Activated B cell treated with CpG ODN at 0.5 μM for 24 hours (primary cell): ENCODE results near the gene IQGAP3. TPM values are rescaled to one million over a fixed set of nuclear protein-coding genes. Genes with fewer than 3 reads are reported as not detected.
A peak's percentile ranks its signal among the peaks of the same experiment; 100 is the strongest.

Source experiments
- ATAC-seq: fragments of 200-7000 bp; cut with Tn5 transposase; one replicate; pipeline ENCODE4 v1.10.0; 2021; ENCODE audit warnings: low read depth, mild to moderate bottlenecking, moderate library complexity
- CTCF ChIA-PET: fragments of 350-600 bp; sonication (Branson Sonifier 250); formaldehyde crosslinking; loops from one replicate; lab custom pipeline; 2021; ENCODE audit warnings: antibody characterized with exemption; lab: Charles Lee
- POLR2A ChIA-PET: fragments of 350-600 bp; sonication (Branson Sonifier 250); formaldehyde crosslinking; loops from one replicate; lab custom pipeline; 2021; ENCODE audit warnings: antibody characterized with exemption; lab: Charles Lee
- DNase-seq: peaks from one replicate; pipeline ENCODE4 v3.0.0; 2022
- H3K27ac Mint-ChIP-seq: one replicate; pipeline ENCODE4 v1.8.0; 2020; ENCODE audit warnings: mixed read lengths
- H3K27me3 Mint-ChIP-seq: one replicate; pipeline ENCODE4 v1.8.0; 2021; ENCODE audit warnings: mixed read lengths
- H3K36me3 Mint-ChIP-seq: one replicate; pipeline ENCODE4 v1.8.0; 2021; ENCODE audit warnings: low read depth, mixed read lengths
- H3K4me1 Mint-ChIP-seq: one replicate; pipeline ENCODE4 v1.8.0; 2021; ENCODE audit warnings: mixed read lengths
- H3K4me3 Mint-ChIP-seq: one replicate; pipeline ENCODE4 v1.8.0; 2020; ENCODE audit warnings: mild to moderate bottlenecking, mixed read lengths
- H3K9me3 Mint-ChIP-seq: one replicate; pipeline ENCODE4 v1.8.0; 2020; ENCODE audit warnings: mixed read lengths
- intact Hi-C: fragments of 100-400 bp; cut with micrococcal nuclease; formaldehyde crosslinking; loops from one replicate; pipeline ENCODE4 v1.15.1; 2024
- total RNA-seq: library from RNA; stranded (reverse); gene quantifications from 2 replicates; pipeline ENCODE4 v1.2.3, GENCODE V29; 2022
- TF ChIP-seq, protein P1 (sequence below): fragments of 200-600 bp; IDR thresholded peaks from one replicate; pipeline ENCODE4 v1.8.0; 2022; ENCODE audit warnings: antibody characterized with exemption, mild to moderate bottlenecking

IQGAP3 gene
- total RNA-seq, 1 donor from 2014 or later, result 0.29 TPM

- Mint-ChIP-seq H3K27ac (peak overlapping the region; percentile 99), H3K4me1 (peaks cover 33% of the 10 kb centered on the region), H3K9me3 (no peaks in the 10 kb centered on the region), H3K27me3 (no peaks in the 10 kb centered on the region), H3K36me3 (peaks cover 8% of the 10 kb centered on the region), H3K4me3 (peak overlapping the region; percentile 88)
- ChIA-PET CTCF (interaction anchor here (0.8 to 3.2 kb wide), 14 partner anchors 10 to 196 kb away, joined by 3 to 18 read pairs (median 4); partner anchors contain the start of gene NAXE), POLR2A (interaction anchor here (0.6 to 4.7 kb wide), 17 partner anchors 9 to 574 kb away, joined by 3 to 90 read pairs (median 7); partner anchors contain the start of genes IQGAP3, MEF2D and NAXE)
- intact Hi-C loops, result loop anchor here (1.0 to 5.0 kb wide), 2 partner anchors 9 to 40 kb away; partner anchors contain the start of gene NAXE
- ATAC-seq, result peak; percentile 34
- TF ChIP-seq, protein P1, sequence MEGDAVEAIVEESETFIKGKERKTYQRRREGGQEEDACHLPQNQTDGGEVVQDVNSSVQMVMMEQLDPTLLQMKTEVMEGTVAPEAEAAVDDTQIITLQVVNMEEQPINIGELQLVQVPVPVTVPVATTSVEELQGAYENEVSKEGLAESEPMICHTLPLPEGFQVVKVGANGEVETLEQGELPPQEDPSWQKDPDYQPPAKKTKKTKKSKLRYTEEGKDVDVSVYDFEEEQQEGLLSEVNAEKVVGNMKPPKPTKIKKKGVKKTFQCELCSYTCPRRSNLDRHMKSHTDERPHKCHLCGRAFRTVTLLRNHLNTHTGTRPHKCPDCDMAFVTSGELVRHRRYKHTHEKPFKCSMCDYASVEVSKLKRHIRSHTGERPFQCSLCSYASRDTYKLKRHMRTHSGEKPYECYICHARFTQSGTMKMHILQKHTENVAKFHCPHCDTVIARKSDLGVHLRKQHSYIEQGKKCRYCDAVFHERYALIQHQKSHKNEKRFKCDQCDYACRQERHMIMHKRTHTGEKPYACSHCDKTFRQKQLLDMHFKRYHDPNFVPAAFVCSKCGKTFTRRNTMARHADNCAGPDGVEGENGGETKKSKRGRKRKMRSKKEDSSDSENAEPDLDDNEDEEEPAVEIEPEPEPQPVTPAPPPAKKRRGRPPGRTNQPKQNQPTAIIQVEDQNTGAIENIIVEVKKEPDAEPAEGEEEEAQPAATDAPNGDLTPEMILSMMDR, result no peak
- no peak for DNase-seq
These were observed 10.1 kb upstream of the IQGAP3 start for GRCh38 chr1:156582388-156583017.

DNA sequence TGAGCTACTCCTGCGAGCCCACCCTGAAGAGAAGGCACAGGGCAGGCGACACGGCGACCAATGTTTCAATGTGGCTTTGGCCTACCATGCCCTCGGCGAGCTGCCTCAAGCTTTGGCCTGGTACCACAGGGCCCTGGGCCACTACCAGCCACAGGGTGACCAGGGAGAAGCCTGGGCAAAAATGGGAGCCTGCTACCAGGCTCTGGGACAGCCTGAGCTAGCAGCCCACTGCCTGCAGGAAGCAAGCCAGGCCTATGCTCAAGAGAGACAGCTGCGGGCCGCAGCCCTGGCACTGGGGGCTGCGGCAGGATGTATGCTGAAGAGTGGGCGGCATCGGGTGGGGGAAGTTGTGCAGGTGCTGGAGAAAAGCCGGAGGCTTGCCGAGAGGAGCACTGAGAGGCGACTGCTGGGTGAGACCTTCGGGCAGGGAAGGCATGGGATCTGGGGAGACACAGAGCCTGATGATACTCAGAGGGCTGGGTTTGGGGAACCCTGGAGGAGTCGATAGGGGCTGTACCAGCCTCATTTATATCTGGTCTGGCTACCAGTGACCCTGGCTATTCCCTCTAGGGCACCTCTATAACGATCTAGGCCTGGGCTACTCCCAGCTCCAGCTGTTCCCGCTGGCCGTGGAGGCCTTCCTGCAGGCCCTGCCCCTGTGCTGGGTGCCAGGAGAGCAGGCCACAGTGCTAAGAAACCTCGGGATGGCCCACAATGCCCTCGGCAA, 9.5 kb upstream of the IQGAP3 start:
- ChIA-PET CTCF (interaction anchor here (0.8 to 3.2 kb wide), 15 partner anchors 11 to 196 kb away, joined by 3 to 18 read pairs (median 4); partner anchors contain the start of gene NAXE), POLR2A (interaction anchor here (0.6 to 4.7 kb wide), 19 partner anchors 10 to 574 kb away, joined by 3 to 90 read pairs (median 7); partner anchors contain the start of genes IQGAP3, MEF2D and NAXE)
- Mint-ChIP-seq H3K36me3 (peaks cover 7% of the 10 kb centered on the region), H3K27ac (peak overlapping the region; percentile 99), H3K4me1 (peaks cover 33% of the 10 kb centered on the region), H3K4me3 (peak overlapping the region; percentile 88), H3K27me3 (no peaks in the 10 kb centered on the region), H3K9me3 (no peaks in the 10 kb centered on the region)
- peak; percentile 47 for DNase-seq
- intact Hi-C loops, result loop anchor here (1.0 to 5.0 kb wide), 2 partner anchors 9 to 40 kb away; partner anchors contain the start of gene NAXE
- ATAC-seq, result peak; percentile 72
- TF ChIP-seq, protein P1, result no peak

DNA sequence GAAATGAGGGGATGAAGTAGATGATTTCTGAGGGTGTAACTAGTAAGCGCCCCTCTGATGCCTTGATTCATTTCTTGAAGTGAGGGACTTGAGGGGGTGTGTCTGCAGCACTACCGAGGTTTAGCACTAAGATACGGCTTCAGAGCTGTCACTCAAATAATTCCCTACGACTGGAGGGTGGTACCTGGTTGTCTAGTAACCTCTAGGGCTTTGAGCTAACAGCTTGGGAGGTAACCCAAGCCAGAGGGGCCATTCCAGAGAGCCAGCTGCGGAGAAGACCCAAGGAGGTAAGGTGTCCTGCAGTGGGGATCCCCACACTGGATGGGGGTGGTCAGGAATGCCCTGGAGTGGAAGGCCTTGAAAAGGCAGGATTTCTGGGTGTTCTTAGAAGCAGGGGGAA, 7.1 kb upstream of the IQGAP3 start, which contains the start of gene TTC24:
Gene TTC24 (plus strand): TSS at position 252 of the 400 bp plus-strand sequence. CDS start 1,642 bp downstream, outside the sequence.
- ChIA-PET CTCF (interaction anchor here (0.6 to 1.5 kb wide), 3 partner anchors 78 to 133 kb away, joined by 3 to 5 read pairs (median 3); no protein-coding TSS in a partner anchor), POLR2A (interaction anchor here (0.7 to 4.7 kb wide), 3 partner anchors 55 to 601 kb away, joined by 3 to 36 read pairs (median 4); partner anchors contain the start of gene ARHGEF2)
- intact Hi-C loops, result no loop called here
- Mint-ChIP-seq H3K36me3 (no peaks in the 10 kb centered on the region), H3K27me3 (no peaks in the 10 kb centered on the region), H3K4me3 (no peak within 1 kb of the TSS), H3K4me1 (peaks cover 31% of the 10 kb centered on the region), H3K9me3 (no peaks in the 10 kb centered on the region), H3K27ac (no peak within 1 kb of the TSS)
- TF ChIP-seq, protein P1, result no peak
- DNase-seq (no peak), ATAC-seq (no peak)

DNA sequence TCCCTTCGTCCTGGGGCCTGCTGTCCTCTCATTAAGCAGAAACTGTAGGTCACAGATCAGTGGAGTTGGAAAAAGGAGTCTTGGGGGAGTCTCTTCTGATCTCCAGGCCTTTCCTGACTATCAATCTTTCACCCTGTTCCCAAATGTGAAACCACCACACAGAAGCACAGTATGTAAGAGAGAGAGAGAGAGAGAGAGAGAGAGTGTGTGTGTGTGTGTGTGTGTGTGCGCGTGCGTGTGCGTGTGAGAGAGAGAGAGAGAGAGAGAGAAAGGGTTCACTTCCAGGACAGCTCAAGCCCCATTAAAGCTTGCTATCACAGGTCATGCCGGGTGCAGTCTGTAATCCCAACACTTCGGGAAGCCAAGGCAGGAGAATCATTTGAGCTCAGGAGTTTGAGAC, 5.7 kb upstream of the IQGAP3 start:
- Mint-ChIP-seq H3K27me3 (no peaks in the 10 kb centered on the region), H3K36me3 (no peaks in the 10 kb centered on the region), H3K27ac (no peak overlapping the region), H3K4me3 (no peak overlapping the region), H3K9me3 (no peaks in the 10 kb centered on the region), H3K4me1 (peaks cover 20% of the 10 kb centered on the region)
- ATAC-seq (no peak), DNase-seq (no peak)
- ChIA-PET CTCF (interaction anchor here (0.9 kb wide), 1 partner anchor 30 kb away, joined by 3 read pairs; no protein-coding TSS in a partner anchor), POLR2A (no interaction called here)
- intact Hi-C loops, result no loop called here
- TF ChIP-seq, protein P1, result no peak
